Brain microvascular endothelial cell (primary cell): ENCODE data around the gene TIGD6.
A peak's percentile ranks its signal among the peaks of the same experiment; 100 is the strongest.

Experiments used
- DNase-seq: peaks from one replicate; pipeline ENCODE4 v3.0.0-alpha.2; 2020
- H3K27ac ChIP-seq: fragments of 250-450 bp; sonication (Bioruptor Pico); 2 replicates; pipeline ENCODE4 v1.5.1; 2020; ENCODE audit warnings: mild to moderate bottlenecking, moderate library complexity
- H3K27me3 ChIP-seq: fragments of 250-450 bp; sonication (Bioruptor Pico); replicated peaks from 2 replicates; pipeline ENCODE4 v1.5.1; 2020; ENCODE audit warnings: mild to moderate bottlenecking
- H3K36me3 ChIP-seq: fragments of 250-450 bp; sonication (Bioruptor Pico); replicated peaks from 2 replicates; pipeline ENCODE4 v1.5.1; 2020; ENCODE audit warnings: mild to moderate bottlenecking
- H3K4me3 ChIP-seq: 2 replicates; pipeline ENCODE4 v1.5.1; 2011; ENCODE audit warnings: low read depth, mild to moderate bottlenecking, control low read depth, low read length, moderate library complexity
- CTCF ChIP-seq: IDR thresholded peaks from 2 replicates; pipeline ENCODE4 v1.5.1; 2011; ENCODE audit warnings: low read depth, mild to moderate bottlenecking, moderate library complexity, low read length, control low read depth, inconsistent platforms; ENCODE audit errors: missing control alignments
- in situ Hi-C: cut with HindIII; loops from 2 replicates; pipeline ENCODE4 v1.10.0; 2017; ENCODE audit warnings: low sequenced_read_pairs, low pct_ligation_motif_present

The TIGD6 gene

GRCh38 chr5:149996205-149996890 is 4.1 kb downstream of the TIGD6 start:
- no peak for DNase-seq
- Histone ChIP-seq H3K27ac (no peak overlapping the region), H3K36me3 (no peaks in the 10 kb centered on the region), H3K27me3 (no peaks in the 10 kb centered on the region), H3K4me3 (no peak overlapping the region)
- in situ Hi-C loops: loop anchor here (25.0 kb wide), 1 partner anchor 359 kb away; no protein-coding TSS in a partner anchor
- TF ChIP-seq CTCF: no peak

GRCh38 chr5:149995385-149996204 is 4.9 kb downstream of the TIGD6 start:
- H3K4me3 ChIP-seq: no peak overlapping the region
- no peaks in the 10 kb centered on the region for H3K27me3 ChIP-seq
- in situ Hi-C loops: loop anchor here (25.0 kb wide), 1 partner anchor 358 kb away; no protein-coding TSS in a partner anchor
- no peaks in the 10 kb centered on the region for H3K36me3 ChIP-seq
- TF ChIP-seq CTCF: no peak
- no peak overlapping the region for H3K27ac ChIP-seq
- DNase-seq: no peak

GRCh38 chr5:149993471-149993870 is 7.0 kb downstream of the TIGD6 start:
- Histone ChIP-seq H3K27ac (no peak overlapping the region), H3K27me3 (no peaks in the 10 kb centered on the region), H3K4me3 (no peak overlapping the region), H3K36me3 (no peaks in the 10 kb centered on the region)
- TF ChIP-seq CTCF: no peak
- in situ Hi-C loops: loop anchor here (25.0 kb wide), 1 partner anchor 356 kb away; no protein-coding TSS in a partner anchor
- DNase-seq: no peak

- Histone ChIP-seq H3K4me3 (no peak overlapping the region), H3K27ac (no peak overlapping the region), H3K36me3 (no peaks in the 10 kb centered on the region), H3K27me3 (no peaks in the 10 kb centered on the region)
- in situ Hi-C loops: loop anchor here (25.0 kb wide), 1 partner anchor 353 kb away; no protein-coding TSS in a partner anchor
- peak; percentile 70 for DNase-seq
- TF ChIP-seq CTCF: peak; percentile 93
Measured at GRCh38 chr5:149990518-149991376, 9.7 kb downstream of the TIGD6 start.

- no peak overlapping the region for H3K27ac ChIP-seq
- in situ Hi-C loops: loop anchor here (25.0 kb wide), 1 partner anchor 351 kb away; no protein-coding TSS in a partner anchor
- no peaks in the 10 kb centered on the region for H3K27me3 ChIP-seq
- no peaks in the 10 kb centered on the region for H3K36me3 ChIP-seq
- TF ChIP-seq CTCF: no peak
- no peak overlapping the region for H3K4me3 ChIP-seq
- no peak for DNase-seq
Measured at GRCh38 chr5:149988126-149988525, 12.3 kb downstream of the TIGD6 start.
